ENCODE measurements around the gene GSK3A. TPM values are rescaled to one million over a fixed set of nuclear protein-coding genes. Genes with fewer than 3 reads are reported as not detected.
A peak's percentile ranks its signal among the peaks of the same experiment; 100 is the strongest.

Gene GSK3A
- total RNA-seq, 1 experiment from 2014 or later: 50.8 TPM

DNA sequence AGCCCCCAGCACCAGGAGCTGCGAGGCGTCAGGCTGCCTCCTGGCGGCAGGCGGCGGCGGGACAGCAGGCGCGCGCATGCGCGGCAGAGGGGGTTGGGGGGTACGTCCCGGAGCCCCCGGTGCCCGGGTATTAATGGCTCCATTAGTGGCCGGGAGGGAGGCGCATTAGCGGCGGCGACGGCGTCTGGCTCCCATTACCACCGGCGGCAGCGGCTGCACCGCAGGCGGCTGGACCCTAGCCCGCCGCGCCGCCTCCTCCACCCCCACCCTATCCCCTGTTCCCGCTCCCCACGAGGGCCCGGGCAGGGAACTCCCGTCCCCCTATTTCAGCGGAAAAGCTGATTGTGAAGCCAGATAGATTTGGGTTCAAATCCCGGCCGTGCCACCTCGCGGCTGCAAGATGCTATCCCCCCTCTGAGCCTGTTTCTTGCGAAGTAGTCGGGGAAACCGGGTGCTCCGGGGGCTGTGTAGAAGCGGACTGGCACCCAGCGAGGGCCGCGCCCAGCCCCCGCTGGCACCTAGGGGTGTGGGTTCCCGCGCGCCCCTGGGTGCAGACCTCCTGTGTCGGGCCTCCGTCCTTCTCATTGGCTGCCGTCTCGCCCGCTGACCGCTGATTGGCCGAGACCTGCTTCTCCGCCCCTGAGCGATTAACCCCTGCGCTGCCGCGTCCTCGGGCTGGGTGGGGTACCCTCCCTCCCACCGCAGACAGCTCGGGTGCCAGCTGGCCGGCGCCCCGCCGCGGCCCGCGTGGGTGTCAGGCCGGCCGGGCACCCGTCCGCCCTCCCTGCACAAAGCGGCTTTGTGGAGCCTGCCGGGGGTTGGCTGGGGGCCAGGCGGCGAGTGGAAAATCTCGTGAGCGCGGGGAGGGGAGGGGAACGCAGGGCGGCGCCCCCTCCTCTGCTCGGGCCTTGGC, 37.8 kb upstream of the GSK3A start (continued):
- TF ChIP-seq ATF6 (CRISPR knock-in tag; IDR thresholded peaks at IDR 0.05) (no peak), HMGXB4 (CRISPR knock-in tag; IDR thresholded peaks at IDR 0.05) (peak; percentile 83; the same call in 1 of the 2 replicates), ESRRA (CRISPR knock-in tag; IDR thresholded peaks at IDR 0.05; ENCODE audit: borderline replicate concordance) (no peak), ETV6 (CRISPR knock-in tag; IDR thresholded peaks at IDR 0.05) (no peak; the same call in 1 of the 2 replicates), TP53 (CRISPR knock-in tag; IDR thresholded peaks at IDR 0.05) (peak; percentile 60; the same call in 1 of the 2 replicates), ZNF232 (CRISPR knock-in tag; IDR thresholded peaks at IDR 0.05) (no peak), ZNF263 (CRISPR knock-in tag; IDR thresholded peaks at IDR 0.05; ENCODE audit: low read depth) (no peak), ZNF317 (CRISPR knock-in tag; IDR thresholded peaks at IDR 0.05; ENCODE audit: borderline replicate concordance, low read depth) (no peak), MYBL2 (CRISPR knock-in tag; IDR thresholded peaks at IDR 0.05) (0 out of 2 replicates have a peak, but pooled peaks have one; percentile 50), CREB1 (CRISPR knock-in tag; IDR thresholded peaks at IDR 0.05) (no peak), EMX1 (CRISPR knock-in tag; IDR thresholded peaks at IDR 0.05) (no peak), AFF4 (CRISPR knock-in tag; IDR thresholded peaks at IDR 0.05; ENCODE audit: borderline replicate concordance) (no peak), ZNF396 (CRISPR knock-in tag; IDR thresholded peaks at IDR 0.05; ENCODE audit: borderline replicate concordance) (no peak), ZBTB21 (CRISPR knock-in tag; IDR thresholded peaks at IDR 0.05; ENCODE audit: borderline replicate concordance) (no peak), RELA (CRISPR knock-in tag; IDR thresholded peaks at IDR 0.05; ENCODE audit: borderline replicate concordance) (no peak), E2F4 (CRISPR knock-in tag; IDR thresholded peaks at IDR 0.05; ENCODE audit: borderline replicate concordance, low read depth) (no peak), SMAD3 (CRISPR knock-in tag; IDR thresholded peaks at IDR 0.05; ENCODE audit: borderline replicate concordance) (no peak), AR (CRISPR knock-in tag; IDR thresholded peaks at IDR 0.05) (no peak), SMAD4 (CRISPR knock-in tag; IDR thresholded peaks at IDR 0.05) (no peak), ZNF423 (CRISPR knock-in tag; IDR thresholded peaks at IDR 0.05) (peak; percentile 100), ATF1 (CRISPR knock-in tag; IDR thresholded peaks at IDR 0.05) (no peak), GRHL2 (CRISPR knock-in tag; IDR thresholded peaks at IDR 0.05; ENCODE audit: insufficient replicate concordance, severe bottlenecking) (no peak)
- TF ChIP-seq, protein P1, sequence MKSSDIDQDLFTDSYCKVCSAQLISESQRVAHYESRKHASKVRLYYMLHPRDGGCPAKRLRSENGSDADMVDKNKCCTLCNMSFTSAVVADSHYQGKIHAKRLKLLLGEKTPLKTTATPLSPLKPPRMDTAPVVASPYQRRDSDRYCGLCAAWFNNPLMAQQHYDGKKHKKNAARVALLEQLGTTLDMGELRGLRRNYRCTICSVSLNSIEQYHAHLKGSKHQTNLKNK (CRISPR knock-in tag; IDR thresholded peaks at IDR 0.05): no peak
- TF ChIP-seq, protein P2, sequence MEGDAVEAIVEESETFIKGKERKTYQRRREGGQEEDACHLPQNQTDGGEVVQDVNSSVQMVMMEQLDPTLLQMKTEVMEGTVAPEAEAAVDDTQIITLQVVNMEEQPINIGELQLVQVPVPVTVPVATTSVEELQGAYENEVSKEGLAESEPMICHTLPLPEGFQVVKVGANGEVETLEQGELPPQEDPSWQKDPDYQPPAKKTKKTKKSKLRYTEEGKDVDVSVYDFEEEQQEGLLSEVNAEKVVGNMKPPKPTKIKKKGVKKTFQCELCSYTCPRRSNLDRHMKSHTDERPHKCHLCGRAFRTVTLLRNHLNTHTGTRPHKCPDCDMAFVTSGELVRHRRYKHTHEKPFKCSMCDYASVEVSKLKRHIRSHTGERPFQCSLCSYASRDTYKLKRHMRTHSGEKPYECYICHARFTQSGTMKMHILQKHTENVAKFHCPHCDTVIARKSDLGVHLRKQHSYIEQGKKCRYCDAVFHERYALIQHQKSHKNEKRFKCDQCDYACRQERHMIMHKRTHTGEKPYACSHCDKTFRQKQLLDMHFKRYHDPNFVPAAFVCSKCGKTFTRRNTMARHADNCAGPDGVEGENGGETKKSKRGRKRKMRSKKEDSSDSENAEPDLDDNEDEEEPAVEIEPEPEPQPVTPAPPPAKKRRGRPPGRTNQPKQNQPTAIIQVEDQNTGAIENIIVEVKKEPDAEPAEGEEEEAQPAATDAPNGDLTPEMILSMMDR (IDR thresholded peaks at IDR 0.05): peak; percentile 88

Data from WTC11 (cell line).